Putamen (tissue), 1 donor: ENCODE data around the gene PSTPIP2.
"Not testable (repeated sequence)": the region's sequence is repeated elsewhere in the genome, so short reads cannot be mapped to it uniquely, and the experiment has no call there.

ENCODE experiments used
- DNase-seq: peaks from one replicate; pipeline ENCODE4 v3.0.0-alpha.2; 2016; ENCODE audit warnings: low spot score

Gene PSTPIP2

DNA sequence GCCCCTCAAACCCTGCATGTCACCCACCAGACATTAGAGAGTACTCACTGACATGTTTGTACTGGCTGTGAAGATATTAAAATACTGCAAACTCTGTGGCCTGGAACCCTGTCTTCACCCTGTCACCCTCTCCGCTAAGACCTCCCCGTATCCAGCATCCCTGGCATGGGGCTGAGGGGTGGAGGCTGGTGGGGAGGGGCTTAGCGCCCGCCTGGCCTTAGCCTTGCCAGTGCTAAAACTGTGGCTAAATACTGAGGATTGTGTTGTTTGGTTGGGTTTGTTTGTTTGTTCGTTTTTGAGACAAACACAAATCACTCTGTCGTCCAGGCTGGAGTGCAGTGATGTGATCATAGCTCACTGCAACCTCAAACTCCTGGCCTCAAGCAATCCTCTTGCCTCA, 1.8 kb downstream of the PSTPIP2 start:
- no peak for DNase-seq

DNA sequence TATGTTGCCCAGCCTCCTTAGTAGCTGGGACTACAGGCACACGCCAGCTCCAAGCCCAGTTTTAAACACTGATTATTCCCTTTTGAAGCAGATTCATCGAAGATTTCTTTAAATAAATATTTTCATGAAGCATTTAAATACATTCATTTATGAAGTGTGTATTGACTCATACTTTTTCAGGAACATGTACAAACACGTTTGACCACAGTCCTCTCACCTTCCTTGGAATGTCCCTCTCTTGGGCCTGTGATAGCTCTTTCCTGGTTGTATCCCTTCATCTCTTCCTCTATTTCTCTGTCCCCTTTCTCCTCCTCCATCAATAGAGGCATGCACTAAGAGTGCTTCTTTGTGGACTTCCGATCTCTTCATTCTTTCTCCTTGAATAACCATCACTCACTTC, 2.5 kb downstream of the PSTPIP2 start:
- DNase-seq, result no peak

DNA sequence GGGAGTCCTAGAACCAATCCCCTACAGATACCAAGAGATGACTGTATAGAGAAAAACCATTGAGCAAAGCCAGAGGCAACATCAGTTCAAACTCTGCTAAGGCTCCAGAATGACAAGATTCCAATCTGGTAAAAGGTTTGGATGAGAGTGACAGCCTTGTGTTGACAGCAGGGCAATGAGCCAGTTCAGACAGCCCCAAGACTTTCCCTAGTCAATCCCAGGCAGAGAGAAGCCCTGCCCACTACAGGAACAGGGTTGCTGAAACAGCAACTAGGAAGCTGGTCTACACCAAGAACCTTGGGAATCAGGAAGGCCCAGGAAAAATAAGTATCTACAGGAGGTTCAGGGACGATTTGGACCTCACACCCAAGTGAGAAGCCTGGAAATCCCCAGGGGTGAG, 3.3 kb downstream of the PSTPIP2 start:
- DNase-seq, result no peak

DNA sequence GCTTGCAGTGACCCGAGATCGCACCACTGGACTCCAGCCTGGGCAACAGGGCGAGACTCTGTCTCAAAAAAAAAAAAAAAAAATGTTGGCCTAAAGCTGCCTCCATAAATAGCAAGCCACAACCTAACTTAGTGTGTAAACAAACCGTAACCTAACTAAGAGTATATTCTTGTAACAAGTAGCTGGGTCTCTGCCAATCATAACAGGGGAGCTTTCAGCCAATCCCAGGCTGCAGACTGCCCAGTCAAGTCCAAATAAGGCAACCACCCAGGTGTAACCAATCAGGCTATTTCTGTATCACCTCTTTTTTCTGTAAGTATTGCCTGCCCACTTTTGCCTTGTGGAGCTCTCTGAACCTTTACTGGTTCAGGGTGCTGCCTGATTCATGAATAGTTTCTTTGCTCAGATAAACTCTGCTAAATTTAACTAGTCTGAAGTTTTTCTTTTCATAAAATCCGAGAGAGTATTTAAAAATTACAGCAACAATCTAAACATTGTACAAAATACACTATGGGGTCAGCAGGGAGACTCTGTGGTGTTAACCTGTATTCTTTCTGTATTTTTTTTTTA, 4.5 kb downstream of the PSTPIP2 start:
- DNase-seq, result no peak

DNA sequence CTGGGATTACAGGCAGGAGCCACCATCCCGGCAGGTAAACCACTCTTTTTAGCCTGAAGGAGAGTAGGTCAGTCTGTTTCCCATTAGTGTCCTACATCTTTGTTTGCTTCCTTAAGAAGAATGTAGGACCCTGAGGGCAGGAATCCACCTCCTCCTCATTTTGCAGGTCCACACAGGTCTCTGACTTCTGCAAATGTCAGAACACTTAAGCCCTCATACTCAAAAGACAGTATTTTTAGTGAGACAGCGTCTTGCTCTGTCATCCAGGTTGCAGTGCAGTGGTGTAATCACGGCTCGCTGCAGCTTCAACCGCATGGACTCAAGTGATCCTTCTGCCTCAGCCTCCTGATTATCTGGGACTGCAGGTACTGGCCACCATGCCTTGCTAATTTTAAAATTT, 9.3 kb downstream of the PSTPIP2 start:
- no peak for DNase-seq

DNA sequence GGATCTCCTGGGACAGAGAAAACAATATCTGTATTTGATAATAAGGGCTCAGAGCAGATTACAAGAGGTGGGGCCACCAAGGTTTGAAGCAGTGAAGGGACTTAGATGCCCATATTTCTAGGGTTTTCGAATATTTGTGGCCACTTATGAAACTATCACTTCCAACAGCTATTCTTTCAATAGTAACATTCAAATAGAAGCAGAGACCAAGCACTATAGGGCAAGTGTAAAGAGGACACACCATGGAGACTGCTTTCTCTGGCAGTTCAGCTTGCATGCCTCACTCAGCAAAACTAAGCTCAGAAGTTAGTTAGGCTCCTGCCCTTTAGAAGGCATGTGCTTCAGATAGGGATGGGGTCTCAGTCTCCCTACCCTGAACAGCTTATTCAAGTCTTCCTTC, 10.3 kb downstream of the PSTPIP2 start:
- DNase-seq, result no peak

DNA sequence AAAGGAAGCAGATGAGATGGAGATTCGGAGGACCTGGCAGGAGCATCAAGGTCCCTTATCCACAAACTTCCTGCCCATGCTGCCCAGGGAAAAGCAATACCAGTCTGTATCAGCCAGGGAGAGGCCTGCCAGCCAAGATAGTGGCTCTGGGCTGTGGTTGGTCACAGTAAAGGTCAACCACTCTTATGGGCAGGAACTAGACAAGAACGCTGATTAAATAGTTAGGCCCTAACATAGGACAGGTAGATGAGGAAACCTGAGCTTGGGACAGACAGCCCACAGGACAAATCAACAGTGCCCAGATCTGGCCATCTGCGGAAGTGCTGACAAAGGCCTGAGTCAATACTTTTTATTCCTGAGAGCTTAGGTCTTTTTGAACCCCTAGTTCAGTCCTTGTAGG, 10.7 kb downstream of the PSTPIP2 start:
- DNase-seq, result no peak

DNA sequence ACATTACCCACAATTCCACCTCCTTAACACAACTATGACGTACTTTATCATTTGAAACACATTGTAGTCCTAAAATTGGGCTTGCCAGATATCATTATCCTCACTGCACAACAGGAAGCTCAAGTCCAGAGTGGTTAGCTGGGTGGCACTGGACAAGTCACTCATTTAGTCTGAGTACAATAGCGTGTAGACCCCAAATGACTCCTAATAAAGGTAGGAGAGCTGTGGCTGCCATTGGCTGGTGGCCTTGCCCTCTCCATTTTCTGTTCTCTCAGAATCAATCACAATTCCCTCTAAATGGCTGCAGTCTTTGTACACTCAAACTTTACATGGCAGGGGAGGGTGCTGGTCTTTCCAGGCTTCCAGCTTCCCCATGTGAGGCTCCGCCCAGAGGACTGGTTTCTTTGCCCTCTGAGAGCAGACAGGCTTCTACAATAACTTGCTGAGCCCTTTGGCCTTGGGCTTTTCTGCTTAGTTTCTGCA, 11.7 kb downstream of the PSTPIP2 start:
- DNase-seq, result no peak

DNA sequence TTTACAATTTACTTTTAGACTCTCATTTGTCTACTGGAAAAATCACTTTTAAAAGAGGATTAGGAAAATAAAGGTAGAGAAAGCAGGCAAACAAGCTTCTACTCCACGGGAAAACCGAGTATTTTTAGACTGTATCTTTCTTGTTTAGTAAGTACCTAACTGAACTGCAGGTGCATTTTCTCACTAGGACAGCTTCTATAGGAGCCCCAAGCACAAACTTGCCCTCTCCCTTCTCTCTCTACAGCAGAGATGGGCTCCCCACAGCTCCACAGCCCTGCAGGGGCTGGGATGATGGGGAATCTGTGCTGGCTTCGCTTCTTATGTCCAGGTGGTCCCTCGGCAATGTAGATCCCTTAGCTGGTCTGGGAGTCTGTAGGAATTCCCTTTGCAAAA, 16.2 kb downstream of the PSTPIP2 start:
- no peak for DNase-seq

DNA sequence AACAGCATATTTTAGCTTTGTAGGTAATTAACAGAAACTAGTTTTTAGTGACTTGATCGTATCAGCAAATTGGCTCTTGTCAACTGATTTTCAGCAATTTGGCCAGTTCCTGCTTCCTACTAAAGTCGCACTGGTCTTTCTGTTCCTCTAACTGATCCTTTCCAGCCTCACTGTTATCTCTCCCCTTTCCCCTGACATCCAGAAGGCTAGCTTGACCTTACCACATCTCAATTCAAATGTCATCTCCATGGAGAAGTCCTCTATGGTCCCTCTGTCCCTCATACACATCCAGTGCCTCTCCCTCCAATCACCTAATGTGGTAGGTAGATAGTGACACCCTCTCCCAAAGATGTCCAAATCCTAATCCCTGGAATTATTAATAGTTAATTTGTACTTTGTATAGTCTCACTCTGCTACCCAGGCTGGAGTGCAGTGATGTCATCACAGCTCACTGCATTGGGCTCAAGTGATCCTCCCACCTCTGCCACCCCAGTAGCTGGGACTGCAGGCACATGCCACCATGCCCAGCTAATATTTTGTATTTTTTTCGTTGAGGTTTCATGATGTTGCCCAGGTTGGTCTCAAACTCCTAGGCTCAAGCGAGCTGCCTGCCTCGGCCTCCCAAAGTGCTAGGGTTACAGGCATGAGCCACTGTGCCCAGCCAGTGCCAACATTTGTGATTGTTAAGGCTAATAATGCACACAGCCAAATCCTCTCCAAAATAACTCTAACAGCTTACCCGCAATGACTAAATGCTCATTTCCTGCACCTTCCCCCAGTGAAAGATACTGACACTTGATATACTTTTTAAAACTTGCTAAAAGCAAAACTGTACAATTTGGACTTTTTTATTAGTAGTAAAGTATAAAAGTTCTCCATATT, 16.9 kb downstream of the PSTPIP2 start:
- no peak for DNase-seq

DNA sequence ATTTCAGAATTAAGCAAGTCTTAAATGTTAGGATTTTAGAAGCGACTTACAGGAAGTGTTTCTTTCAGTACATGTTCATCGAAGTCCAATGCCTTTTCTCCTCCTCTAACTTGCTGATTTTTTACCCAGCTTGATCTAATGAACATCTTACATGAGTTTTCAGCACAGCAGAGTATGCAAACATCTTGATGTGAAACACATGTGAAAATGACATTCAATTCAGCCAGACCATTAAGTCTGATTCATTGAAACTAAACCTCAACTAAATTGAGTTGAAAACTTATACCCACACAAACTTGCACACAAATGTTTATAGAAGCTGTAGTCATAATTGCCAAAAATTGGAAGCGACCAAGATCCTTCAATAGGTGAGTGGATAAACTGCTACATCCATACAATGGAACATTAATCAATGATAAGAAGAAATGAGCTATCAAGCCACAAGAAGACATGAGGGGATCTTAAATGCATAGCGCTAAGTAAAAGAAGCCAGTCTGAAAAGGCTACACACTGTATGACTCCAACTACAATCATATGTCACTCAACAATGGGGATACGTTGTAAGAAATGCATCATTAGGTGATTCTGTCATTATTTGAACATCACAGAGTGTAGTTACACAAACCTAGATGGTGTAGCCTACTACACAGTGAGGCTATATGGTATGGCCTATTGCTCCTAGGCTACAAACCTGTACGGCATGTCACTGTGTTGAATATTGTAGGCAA, 18.5 kb downstream of the PSTPIP2 start:
- DNase-seq, result no peak

DNA sequence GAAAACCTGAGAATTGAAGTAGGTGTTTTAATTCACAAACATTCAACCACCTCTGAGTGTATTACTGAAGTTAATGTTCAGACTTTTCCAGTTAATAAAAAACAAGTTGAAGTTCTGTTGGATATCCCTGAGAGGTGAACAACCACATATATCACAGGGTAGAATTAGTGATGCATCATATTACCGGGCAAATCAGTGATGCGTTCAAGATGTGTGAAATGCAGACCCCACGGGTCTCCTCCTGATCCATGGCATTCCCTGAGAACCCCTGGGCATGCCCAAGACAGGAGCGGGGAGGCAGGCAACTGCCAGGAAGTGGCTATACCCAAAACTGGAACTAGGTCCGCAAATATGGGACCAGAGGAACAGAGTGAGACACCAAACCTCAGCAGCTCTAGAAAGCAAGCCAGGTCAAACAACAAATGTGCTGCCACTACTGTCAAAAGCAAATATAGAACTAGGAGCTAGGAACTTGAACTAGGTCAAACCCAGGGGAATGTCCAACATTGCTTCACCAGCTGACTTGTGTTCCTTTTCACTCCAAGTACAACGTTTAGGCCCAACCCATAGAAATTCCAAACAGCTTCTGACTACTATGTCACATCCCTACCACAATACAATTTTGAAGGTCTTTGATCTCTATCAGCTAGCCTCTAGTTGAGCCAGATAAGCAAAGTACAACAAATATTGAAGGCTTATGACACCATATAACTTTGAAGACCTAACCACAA, 20.2 kb downstream of the PSTPIP2 start:
- no peak for DNase-seq

DNA sequence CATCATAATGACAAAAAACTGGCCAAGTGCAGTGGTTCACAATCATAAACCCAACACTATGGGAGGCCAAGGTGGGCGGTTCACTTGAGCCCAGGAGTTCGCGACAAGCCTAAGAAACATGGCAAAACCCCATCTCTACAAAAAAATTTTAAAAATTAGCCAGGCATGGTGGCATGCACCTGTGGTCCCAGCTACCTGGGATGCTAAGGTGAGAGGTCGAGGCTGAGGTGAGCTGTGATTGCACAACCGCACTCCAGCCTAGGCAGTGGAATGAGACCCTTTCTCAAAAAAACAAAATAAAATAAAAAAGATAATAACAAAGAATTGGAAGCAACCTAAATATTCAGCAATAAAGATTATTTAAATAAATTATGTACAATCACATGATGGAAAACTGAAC, 21.8 kb downstream of the PSTPIP2 start:
- DNase-seq, result no peak

DNA sequence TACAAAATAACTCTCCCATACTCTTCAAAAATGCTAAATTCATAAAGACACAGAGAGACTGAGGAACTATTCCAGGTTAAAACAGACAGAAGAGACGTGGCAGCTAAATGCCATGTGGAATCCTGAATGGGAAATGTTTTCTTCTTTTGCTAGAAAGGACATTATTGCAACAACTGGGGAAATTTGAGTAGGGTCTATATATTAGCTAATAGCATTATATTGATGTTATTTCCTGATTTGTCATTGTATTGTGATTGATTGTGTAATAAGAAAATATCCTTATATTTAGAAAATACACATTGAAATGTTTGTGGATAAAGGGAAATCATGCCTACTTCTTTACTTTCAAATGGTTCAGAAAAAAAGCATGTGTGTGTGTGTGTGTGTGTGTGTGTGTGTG, 23.4 kb downstream of the PSTPIP2 start:
- no peak for DNase-seq

DNA sequence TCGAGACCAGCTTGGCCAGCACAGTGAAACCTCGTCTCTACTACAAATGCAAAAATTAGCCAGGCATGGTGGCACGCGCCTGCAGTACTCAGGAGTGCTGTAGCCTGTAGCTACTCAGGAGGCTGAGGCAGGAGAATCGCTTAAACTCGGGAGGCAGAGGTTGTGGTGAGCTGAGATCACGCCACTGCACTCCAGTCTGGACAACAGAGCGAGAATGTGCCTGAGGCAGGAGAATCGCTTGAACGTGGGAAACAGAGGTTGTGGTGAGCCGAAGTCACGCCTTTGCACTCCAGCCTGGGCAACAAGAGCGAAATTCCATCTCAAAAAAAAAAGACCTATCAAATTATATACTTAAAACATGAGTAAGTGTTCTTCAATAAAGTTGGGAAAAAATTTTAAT, 24.7 kb downstream of the PSTPIP2 start:
- not testable (repeated sequence) for DNase-seq

DNA sequence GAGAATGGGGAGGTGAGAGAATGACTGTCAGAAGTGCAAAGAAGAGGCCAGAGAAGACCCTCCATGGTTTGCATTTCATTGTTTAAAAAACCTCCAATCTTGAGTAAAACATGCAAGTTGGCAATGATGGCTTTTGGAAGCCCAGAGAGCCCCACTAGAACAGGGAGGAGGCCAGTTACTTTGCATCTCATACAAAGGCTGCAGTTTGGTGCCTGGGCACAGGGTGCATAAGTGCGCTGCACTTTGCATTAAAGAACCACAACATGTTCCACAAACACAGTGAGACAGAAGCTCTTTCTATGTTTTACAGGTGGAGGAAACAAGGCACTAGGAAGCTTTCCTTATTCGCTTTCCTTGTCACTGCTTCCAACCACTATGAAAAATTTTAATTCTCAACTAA, 25.4 kb downstream of the PSTPIP2 start:
- no peak for DNase-seq

DNA sequence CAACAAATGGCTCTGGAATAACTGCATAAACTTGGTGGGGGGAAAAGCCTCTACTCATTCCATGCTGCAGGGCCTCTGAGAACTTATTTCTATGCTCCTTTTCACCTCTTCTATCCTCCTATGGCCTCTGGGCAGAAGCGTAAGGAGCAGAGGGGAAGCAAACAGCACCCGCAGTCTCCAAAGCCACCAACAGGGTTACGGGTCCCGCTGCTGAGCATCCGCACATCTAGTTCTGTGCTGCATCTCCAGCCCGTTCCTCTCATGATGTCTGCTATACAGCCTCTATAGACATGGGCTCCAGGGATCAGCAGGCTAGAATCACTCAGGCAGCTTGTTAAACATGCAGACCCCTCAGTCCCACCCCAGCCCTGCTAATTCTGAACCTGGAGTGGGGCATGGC, 25.9 kb downstream of the PSTPIP2 start:
- no peak for DNase-seq

DNA sequence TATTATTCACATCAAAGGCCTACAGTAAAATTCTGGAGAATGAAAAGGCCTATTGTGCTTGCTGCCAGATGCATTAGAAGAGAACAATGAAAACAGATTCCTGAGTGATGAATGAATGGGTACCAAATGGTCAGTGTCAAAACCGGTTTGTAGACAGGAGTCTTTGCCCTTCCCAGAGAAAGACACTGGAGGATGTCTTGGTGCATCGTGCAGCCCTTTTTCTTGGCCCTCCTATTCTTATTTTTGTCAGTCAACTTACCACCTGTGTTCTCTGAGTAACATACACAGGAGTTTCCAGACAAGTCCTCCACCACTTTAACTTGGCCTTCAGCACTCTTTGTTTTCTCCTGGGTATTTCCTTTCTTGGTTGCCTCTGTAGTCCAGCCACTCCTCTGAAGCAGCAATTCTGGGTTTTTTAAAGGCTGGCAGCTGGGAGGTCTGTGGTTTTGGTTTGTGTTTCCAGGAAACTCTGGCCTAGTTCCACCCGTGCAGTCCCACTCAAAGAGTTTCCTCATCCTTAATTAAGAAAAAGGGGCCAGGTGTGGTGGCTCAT, 29.4 kb downstream of the PSTPIP2 start:
- DNase-seq, result no peak

DNA sequence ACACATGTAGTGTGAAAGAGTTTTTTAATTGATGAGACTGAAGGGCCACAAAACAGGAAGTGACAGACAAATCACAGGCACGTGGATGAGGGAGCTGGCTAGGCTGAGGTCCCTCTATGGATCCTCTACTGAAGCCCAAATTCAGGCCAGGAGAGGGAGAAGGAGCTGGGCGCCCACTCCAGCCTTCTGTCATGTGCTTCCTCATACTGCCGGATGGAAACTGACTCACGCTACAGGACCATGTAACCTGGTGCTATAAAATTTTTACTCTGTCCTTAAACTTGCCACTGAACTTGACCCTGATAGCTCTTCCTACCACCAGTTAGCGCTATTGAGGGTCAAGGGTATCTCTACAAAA, 31.3 kb downstream of the PSTPIP2 start:
- DNase-seq, result no peak

DNA sequence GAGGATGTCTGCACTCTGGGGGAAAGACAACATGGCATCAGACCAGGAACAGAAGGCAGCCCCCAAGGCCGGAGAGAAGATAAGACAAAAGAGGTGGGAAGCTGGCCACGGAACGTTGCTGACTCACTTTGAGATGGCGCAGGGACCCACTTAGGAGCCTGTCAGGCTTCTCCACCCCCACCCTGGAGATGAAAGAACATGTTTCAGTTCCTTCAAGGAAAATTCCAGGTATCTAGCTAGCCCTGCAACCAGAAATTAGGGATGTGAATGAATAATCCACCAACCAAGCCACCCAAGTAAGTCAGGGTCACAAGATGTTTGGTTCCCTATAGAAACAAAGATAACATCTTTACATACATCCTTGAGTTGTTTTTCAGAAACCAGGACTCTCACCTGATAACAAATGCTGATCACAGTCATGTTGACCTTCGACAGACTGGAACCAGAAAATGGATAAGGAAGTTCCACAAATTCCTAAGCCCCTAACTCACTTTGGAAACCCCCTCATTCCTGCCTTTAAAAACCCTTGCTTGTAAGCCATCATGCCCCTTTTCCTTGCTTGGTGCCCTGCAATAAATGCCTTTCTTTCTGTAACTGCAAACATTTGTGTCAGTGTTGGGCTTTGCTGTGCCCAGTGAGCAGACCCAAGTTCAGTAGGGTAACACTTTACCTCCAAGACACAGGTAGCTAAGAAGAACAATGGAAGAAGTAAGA, 31.9 kb downstream of the PSTPIP2 start:
- DNase-seq, result no peak

DNA sequence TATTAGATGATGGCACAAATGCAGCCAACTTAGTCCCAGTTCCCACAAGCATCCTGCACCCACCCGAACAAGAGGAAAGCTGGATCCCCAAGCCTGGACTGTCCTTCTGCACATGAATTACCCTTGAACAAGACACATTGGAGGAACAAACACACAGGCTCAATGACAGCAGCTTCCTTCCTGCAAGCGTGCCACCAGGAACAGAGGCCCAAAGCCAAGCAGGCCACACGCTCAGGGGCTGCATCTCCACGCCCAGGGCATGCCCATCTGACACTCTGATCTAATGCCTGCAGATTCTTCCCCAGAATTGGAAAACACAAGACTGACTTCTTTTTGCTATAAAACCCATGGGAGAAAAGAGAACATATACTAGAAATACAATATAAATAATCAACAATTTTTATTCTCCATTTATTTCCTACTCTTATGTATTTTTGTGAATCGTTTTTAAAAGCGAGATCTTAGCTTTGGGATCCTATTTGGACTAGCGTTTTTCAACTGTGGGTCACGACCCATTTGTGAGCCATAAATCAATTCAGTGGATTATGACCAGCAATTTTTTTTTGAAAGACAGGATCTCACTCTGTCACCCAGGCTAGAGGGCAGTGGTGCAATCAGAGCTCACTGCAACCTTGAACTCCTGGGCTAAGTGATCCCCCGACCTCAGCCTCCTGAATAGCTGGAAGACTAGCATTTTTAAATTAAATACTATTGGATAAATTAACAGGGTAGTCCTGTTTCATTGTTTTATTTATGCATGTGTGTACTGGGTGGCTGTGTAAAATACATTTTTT, 34.4 kb downstream of the PSTPIP2 start:
- DNase-seq, result no peak
